OCI-LY7 (cell line): ENCODE measurements around the gene GNAI2.
"Not testable (repeated sequence)": the region's sequence is repeated elsewhere in the genome, so short reads cannot be mapped to it uniquely, and the experiment has no call there.

Experiments
- EZH2phosphoT487 ChIP-seq: fragments of 200-600 bp; sonication (generic); IDR thresholded peaks from 2 replicates; pipeline ENCODE4 v1.6.1; 2018; ENCODE audit warnings: low read depth, borderline replicate concordance, mild to moderate bottlenecking, mixed run types, antibody characterized with exemption, low read length, moderate library complexity, mixed read lengths
- TF ChIP-seq, protein P1 (sequence below): fragments of 200-600 bp; sonication (generic); conservative IDR thresholded peaks from 2 replicates; pipeline ENCODE4 v1.5.1; 2014; ENCODE audit warnings: mild to moderate bottlenecking, antibody characterized with exemption, low read length, moderate library complexity, mixed read lengths

DNA sequence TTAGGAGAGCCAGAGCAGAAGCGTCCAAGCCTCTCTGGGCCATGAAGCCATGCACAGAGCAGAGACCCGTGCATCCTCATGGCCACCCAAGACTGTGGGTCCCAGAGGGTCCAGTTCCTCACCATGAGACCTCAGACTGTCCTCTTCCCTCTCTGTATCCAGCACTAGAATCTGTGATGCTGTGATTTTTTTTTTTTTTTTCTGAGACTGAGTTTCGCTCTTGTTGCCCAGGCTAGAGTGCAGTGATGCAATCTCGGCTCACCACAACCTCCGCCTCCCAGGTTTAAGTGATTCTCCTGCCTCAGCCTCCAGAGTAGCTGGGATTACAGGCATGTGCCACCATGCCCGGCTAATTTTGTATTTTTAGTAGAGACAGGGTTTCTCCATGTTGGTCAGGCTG, 8.8 kb downstream of the GNAI2 start:
- TF ChIP-seq, protein P1, sequence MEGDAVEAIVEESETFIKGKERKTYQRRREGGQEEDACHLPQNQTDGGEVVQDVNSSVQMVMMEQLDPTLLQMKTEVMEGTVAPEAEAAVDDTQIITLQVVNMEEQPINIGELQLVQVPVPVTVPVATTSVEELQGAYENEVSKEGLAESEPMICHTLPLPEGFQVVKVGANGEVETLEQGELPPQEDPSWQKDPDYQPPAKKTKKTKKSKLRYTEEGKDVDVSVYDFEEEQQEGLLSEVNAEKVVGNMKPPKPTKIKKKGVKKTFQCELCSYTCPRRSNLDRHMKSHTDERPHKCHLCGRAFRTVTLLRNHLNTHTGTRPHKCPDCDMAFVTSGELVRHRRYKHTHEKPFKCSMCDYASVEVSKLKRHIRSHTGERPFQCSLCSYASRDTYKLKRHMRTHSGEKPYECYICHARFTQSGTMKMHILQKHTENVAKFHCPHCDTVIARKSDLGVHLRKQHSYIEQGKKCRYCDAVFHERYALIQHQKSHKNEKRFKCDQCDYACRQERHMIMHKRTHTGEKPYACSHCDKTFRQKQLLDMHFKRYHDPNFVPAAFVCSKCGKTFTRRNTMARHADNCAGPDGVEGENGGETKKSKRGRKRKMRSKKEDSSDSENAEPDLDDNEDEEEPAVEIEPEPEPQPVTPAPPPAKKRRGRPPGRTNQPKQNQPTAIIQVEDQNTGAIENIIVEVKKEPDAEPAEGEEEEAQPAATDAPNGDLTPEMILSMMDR: not testable (repeated sequence)
- not testable (repeated sequence) for TF ChIP-seq EZH2phosphoT487
